Uterus (tissue), 2 donors: ENCODE measurements around the gene GPR17.

Experiments used
- CTCF ChIP-seq, 4 experiments: fragments of 200-600 bp in 2 of 4; fragments of 450-650 bp in 2 of 4; sonication (generic) in 2 of 4; IDR thresholded peaks; one replicate each; pipeline ENCODE4 v1.5.1; 2016 to 2019; ENCODE audit warnings: antibody characterized with exemption in 4 of 4, mild to moderate bottlenecking in 2 of 4, moderate library complexity in 1 of 4
- POLR2A ChIP-seq, 2 donors: fragments of 450-650 bp; IDR thresholded peaks; one replicate each; pipeline ENCODE4 v1.6.1; 2016; ENCODE audit warnings: antibody characterized with exemption in 2 of 2, mild to moderate bottlenecking in 1 of 2, moderate library complexity in 1 of 2

GRCh38 chr2:127607399-127607908, 38.5 kb upstream of the GPR17 start:
- TF ChIP-seq CTCF (IDR thresholded peaks at IDR 0.05) (no peak), POLR2A (IDR thresholded peaks at IDR 0.05) (no peak)
